HG02798 (cell line): ENCODE results near the gene ATG2B.

ENCODE experiments used
- ATAC-seq: cut with Tn5 transposase; IDR thresholded peaks from one replicate; pipeline ENCODE4 v1.9.1; 2021; ENCODE audit warnings: mild to moderate bottlenecking; ENCODE audit not compliant: unreplicated experiment, poor library complexity

Gene ATG2B

GRCh38 chr14:96275177-96276112 lies 87.7 kb downstream of the ATG2B start:
- ATAC-seq: no peak

DNA sequence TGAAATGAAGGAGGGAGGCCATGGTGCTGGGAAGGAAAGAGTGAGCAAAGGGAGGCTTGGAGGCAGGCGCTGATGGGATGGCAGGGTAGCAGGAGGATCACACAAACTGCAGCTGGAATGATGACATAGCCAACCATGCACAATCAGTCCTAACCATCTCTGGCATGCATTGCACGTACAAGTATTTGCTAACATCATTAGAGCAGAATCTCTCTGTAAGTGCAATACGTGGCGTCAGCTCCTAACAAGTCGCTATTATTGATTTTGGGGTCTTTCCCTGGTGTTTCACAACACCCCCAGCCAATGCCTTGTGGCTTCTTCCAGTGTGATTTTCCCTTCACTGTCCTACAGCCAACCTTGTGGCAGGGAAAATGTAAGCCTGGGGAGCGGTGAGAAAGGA lies 88.6 kb downstream of the ATG2B start:
- ATAC-seq: no peak

DNA sequence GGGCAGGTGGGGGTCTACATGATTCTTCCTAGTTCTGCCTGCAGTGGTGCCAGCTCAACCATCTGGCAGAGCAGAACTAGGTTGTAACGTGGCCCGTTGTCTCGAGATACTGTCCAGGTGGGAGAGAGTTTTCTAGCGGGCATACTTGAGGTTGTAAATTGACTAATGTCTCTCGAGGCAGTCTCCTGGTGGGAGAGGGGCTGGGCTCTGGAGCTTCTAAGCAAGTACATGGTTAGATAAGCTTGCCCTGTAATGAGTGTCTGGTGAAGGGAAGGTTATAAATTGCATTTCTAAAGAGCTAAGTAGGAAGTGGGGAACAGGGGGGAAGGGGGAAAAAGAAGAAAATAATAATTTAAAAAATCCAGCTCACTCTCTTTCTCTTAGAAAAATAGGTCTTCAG lies 89.0 kb downstream of the ATG2B start:
- no peak for ATAC-seq

DNA sequence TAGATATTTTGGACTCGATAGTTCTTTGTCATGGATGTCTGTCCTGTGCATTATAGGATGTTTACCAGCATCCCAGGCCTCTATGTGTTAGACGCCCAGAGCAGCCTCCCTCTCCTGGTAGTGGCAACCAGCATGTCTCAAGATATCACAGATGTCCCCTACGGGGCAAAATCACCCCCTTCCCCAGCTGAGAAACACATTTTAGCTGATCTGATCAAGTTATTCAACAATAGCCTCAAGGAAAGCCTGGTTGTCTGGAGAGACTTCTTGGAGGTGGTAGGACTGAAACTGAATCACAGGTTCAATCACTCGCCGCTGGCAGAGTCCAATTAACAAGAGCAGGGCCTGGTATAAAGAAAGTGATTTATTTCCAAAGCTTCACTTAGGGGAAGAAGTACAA lies 89.5 kb downstream of the ATG2B start:
- no peak for ATAC-seq

DNA sequence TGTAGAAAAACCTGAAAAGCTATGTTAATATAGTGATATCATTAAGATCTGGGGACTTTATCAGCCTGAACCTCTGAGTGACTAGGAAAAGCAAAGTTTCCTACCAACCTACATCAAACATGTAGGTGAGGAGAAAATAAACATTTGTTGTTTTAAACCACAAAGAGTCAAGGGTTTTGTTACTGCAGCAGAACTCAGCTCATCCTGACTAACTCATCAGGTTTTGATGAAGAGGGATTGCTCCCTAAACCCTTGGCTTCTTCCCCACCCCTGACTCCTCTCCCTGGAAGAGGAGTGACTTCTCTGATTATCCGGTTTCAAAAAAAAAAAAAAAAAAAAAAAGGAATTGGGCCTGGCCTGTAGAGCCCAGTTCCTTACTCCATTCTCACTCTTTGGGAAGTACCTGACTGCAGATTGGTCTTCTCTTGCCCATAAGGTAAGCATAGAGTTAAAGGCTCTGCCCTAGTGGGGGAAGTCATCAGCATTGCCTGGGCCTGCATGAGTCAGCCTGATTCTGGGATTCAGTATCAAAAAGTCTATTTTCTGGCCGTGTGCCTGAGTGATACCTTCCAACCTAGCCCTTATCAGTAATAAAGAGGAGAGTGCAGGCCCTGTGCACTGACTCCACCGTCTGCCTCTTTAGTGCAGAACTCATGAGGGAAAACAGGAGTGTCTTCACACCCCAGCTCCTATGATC lies 90.2 kb downstream of the ATG2B start:
- no peak for ATAC-seq

DNA sequence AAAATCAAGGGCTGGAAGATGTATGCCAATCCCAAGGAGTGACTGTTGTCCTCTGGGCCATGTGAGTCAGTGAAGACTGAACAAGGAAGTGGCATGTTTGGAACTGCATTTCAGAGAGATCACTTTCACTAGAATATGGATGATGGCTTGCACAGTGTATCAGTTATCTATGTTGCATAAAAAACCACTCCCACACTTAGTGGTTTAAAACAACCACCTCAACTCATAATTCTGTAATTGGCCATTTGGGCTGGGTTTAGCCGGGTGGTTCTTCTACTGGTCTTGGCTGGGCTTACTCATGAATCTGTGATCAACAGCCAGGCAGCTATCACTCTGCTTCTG lies 91.7 kb downstream of the ATG2B start:
- ATAC-seq: no peak

DNA sequence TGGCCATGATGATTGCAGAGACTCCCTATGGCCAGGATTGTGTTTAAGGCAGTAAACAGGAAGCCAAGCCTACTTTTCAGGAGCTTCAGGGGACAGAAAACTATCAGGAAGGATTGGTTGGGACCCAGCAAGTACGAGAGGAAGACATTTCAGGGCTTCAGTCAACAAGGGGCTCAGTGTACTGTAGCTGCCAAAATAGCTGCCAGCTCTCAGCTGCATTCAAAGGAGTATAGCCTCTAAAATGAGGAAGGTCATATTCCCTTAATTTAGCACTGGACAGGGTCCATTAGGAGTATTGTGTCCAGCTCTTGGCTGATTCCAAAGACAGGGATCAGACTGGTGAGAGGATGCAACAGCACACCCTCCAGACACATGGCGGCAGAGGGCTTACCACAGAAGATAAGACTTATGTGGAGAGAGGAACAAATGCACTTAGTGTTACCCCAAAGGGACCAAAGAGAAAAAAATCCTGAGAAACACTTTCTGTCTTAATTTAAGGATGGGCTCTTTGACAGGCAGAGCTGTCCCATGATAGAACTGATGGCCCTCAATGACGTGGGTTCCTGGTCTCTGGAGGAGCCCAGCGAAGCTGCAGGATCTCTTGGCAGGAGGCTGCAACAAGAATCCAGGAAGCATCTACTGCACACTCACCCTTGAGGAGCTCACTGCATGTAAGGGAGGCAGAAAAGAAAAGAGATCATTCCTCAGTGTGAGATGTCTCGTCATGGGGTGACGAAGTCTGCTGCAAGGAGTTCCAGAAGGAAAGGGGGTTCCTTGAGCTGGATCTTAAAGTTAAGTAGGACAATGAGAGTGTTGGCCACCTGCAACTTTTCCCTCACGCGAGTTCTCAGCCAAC lies 92.3 kb downstream of the ATG2B start:
- ATAC-seq: no peak

- no peak for ATAC-seq
Observed at GRCh38 chr14:96269359-96269710, 93.8 kb downstream of the ATG2B start.

DNA sequence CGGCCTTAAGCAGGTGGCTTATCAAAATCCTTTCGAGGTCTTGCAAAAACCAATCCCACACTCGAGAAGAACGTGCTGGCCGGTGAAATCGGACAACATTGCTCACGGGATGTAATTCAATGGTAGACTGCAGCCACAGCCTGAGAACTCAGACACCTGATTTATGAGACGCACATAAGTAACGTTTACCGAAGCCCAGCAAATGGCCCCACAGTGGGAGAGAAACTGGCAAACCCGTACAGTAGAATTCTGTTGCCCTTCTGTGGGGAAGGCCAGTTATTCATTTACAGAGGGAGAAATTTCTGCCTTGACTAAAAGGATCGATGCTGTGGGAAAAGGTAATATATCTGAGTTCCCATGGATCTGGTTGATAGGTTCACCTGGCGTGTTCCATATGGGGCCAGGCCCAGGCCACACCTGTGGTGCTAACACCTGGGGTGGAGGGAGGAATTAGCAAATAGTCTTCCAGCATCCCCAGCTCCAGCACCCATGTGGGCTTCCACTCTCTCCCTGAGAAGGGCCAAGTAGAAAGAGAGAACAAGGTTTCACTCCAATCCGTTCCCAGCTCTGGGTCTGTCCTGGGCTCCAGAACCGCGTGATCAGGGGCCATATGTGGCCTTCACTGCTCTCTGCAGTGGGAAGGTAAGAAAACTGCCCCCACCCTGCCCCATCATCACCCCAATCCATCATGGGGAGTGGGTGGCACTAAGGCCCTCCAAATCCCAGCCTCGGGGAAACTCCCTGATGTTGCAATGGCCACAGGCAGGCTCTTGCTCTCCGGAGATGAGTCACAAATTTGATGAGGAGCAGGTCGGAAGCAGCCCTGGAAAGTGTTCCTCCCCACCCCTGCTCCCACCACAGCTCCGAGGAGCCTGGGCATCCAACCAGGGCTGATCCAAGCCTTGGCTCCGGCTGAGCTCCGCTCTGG lies 94.4 kb downstream of the ATG2B start:
- ATAC-seq: no peak

DNA sequence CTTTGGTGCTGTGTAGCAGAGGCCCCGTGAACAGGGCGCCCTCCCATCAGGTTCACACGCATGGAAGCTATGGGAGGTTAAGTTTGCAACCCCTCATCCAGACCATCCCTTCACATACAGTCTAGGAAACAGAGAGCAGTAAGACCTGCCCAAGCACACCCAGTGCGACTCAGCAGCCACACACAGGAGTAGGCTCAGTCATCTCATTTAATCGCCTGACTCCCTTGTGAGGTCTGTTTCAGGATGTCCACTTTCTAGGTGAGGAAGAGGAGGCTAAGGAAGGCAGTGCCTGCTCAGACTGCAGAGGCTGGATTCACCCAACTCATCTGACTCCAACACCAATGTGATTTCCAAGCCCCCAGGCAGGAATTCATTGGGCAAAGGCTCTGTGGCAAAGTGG lies 95.2 kb downstream of the ATG2B start:
- no peak for ATAC-seq

GRCh38 chr14:96267336-96267735 lies 95.8 kb downstream of the ATG2B start:
- no peak for ATAC-seq

DNA sequence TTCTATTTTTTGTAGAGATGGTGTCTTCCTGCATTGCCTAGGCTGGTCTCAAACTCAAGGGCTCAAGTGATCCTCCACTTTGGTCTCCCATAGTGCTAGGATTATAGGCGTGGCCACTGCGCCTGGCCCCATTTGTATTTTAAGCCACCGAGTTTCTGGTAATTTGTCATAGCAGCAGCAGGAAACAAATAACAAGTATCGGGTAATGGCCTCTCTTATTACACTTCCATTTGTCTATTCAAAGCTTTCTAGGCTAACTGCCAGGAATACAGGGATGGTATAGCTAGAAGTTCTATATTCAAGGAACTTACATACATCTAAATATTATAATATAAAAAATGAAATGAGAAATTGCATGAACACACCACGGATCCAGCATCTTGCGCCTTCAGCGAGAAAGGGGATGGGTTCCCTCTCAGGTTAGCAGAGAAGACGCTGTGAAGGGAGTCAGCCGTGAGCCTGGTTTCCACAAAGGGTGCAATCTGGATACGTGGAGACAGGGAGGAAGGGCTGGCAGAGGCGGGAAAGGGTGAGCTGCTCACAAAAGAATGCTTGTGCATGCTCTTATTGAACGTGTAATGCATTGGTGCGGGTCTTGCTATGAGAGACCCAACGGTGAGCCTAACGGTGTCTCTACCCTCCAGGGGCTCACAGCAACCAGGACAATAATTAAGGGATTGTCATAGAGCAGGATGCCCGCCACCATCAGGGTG lies 97.6 kb downstream of the ATG2B start:
- ATAC-seq: no peak

DNA sequence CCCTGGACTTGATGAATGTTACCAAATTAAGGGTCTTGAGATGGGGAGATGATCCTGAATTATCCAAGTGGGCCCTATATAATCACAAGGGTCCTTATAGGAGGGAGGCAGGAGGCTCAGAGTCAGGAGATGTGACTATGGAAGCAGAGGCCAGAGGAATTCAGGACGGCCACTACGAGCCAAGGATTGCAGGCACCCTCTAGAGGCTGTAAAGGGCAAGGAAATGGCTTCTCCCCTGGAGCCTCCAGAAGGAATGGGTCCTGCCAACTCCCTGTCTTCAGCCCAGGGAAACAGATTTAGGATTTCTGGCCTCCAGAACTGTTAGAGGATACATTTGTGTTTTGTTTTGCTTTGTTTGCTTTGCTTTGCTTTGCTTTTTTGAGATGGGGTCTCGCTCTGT lies 98.3 kb downstream of the ATG2B start:
- ATAC-seq: no peak

DNA sequence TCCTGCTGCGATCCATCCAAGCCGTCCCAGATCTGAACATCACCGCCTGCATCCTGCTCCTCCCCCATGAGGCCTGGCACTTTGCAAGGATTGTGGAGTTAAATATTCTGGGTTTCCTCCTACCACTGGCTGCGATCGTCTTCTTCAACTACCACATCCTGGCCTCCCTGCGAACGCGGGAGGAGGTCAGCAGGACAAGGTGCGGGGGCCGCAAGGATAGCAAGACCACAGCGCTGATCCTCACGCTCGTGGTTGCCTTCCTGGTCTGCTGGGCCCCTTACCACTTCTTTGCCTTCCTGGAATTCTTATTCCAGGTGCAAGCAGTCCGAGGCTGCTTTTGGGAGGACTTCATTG lies 99.0 kb downstream of the ATG2B start:
- ATAC-seq: no peak

DNA sequence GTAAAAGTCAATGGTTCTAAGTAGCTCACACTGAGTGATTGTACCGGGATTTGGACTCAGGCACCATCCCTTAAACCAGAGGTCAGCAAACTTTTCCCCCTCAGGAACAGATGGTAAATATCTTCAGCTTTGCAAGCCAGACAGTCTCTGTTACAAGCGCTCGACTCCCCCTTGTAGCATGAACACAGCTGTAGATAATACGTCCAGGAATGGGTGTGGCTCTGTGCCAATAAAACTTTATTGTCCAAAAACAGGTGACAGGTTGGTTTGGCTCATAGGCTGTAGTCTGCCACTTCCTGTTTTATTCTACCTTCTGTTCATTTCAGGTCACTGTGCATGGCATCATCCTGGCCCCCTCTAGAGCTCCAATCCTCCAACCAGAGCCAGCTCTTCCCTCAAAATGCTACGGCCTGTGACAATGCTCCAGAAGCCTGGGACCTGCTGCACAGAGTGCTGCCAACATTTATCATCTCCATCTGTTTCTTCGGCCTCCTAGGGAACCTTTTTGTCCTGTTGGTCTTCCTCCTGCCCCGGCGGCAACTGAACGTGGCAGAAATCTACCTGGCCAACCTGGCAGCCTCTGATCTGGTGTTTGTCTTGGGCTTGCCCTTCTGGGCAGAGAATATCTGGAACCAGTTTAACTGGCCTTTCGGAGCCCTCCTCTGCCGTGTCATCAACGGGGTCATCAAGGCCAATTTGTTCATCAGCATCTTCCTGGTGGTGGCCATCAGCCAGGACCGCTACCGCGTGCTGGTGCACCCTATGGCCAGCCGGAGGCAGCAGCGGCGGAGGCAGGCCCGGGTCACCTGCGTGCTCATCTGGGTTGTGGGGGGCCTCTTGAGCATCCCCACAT lies 99.6 kb downstream of the ATG2B start:
- no peak for ATAC-seq

- no peak for ATAC-seq
Observed at GRCh38 chr14:96261772-96262655, 101.1 kb downstream of the ATG2B start.

DNA sequence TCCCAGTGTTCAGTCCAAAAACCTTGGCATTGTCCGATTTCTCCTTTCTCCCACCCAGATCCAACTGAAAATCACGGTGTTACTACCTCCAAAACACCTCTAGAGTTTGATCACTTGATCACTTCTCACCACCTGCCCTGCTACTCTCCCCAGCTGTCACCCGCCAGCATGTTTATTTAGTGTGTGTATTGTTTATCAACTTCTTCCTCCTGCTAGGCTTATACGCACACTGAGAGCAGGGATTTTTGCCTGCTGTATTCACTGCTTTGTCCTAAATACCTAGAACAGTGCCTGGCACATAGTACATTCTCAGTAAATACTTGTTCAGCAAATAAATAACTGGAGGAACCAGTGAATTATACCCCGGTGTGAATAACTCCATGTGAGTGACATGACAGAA lies 102.1 kb downstream of the ATG2B start:
- ATAC-seq: no peak
